Upper lobe of left lung (tissue), 4 donors: Measurements from ENCODE around the gene PGGT1B.

Experiments used
- CTCF ChIP-seq, 6 experiments: fragments of 450-650 bp in 4 of 6; fragments of 200-600 bp in 2 of 6; sonication (generic) in 2 of 6; IDR thresholded peaks; one replicate each; pipeline ENCODE4 v1.5.1; 2016 to 2019; ENCODE audit warnings: antibody characterized with exemption in 6 of 6
- EP300 ChIP-seq, 4 donors: sonication (generic); formaldehyde crosslinking; IDR thresholded peaks; one replicate each; pipeline ENCODE4 v1.5.1; 2017; ENCODE audit warnings: antibody characterized with exemption in 4 of 4, control low read depth in 2 of 4
- POLR2A ChIP-seq, 4 donors: fragments of 450-650 bp; IDR thresholded peaks; one replicate each; pipeline ENCODE4 v1.5.1; 2016 to 2017; ENCODE audit warnings: antibody characterized with exemption in 4 of 4, mild to moderate bottlenecking in 2 of 4
- POLR2AphosphoS5 ChIP-seq, 2 donors: sonication (generic); formaldehyde crosslinking; IDR thresholded peaks; one replicate each; pipeline ENCODE4 v1.5.1; 2017; ENCODE audit warnings: antibody characterized with exemption in 2 of 2

GRCh38 chr5:115181757-115182156 is 80.9 kb downstream of the PGGT1B start:
- TF ChIP-seq CTCF (IDR thresholded peaks at IDR 0.05) (no peak), POLR2A (IDR thresholded peaks at IDR 0.05) (no peak), EP300 (IDR thresholded peaks at IDR 0.05) (no peak), POLR2AphosphoS5 (IDR thresholded peaks at IDR 0.05) (no peak)
